ENCODE measurements around the gene VSIG10L2. TPM values are rescaled to one million over a fixed set of nuclear protein-coding genes. Genes with fewer than 3 reads are reported as not detected.

Gene VSIG10L2
- total RNA-seq, 4 donors from 2014 or later, result not detected

GRCh38 chr11:125977333-125977732, 31.5 kb downstream of the VSIG10L2 start:
- TF ChIP-seq CTCF (IDR thresholded peaks at IDR 0.05; ENCODE audit: low read depth), result no peak

GRCh38 chr11:125978181-125978716, 32.4 kb downstream of the VSIG10L2 start:
- TF ChIP-seq CTCF (IDR thresholded peaks at IDR 0.05; ENCODE audit: low read depth), result no peak

GRCh38 chr11:125978778-125979407, 33.0 kb downstream of the VSIG10L2 start:
- no peak for TF ChIP-seq CTCF (IDR thresholded peaks at IDR 0.05; ENCODE audit: low read depth)

GRCh38 chr11:125979511-125979910, 33.7 kb downstream of the VSIG10L2 start:
- no peak for TF ChIP-seq CTCF (IDR thresholded peaks at IDR 0.05; ENCODE audit: low read depth)

GRCh38 chr11:125980436-125980835, 34.6 kb downstream of the VSIG10L2 start:
- no peak for TF ChIP-seq CTCF (IDR thresholded peaks at IDR 0.05; ENCODE audit: low read depth)

- no peak for TF ChIP-seq CTCF (IDR thresholded peaks at IDR 0.05; ENCODE audit: low read depth)
These were observed 36.5 kb downstream of the VSIG10L2 start for GRCh38 chr11:125982348-125982730.

GRCh38 chr11:125987066-125987641, 41.3 kb downstream of the VSIG10L2 start:
- TF ChIP-seq CTCF (IDR thresholded peaks at IDR 0.05; ENCODE audit: low read depth), result no peak
